ENCODE data around the gene ANKUB1. TPM values are rescaled to one million over a fixed set of nuclear protein-coding genes. Genes with fewer than 3 reads are reported as not detected.
A peak's percentile ranks its signal among the peaks of the same experiment; 100 is the strongest.

ANKUB1 gene
- total and polyA plus RNA-seq, 3 experiments from 2014 or later, result not detected

- Histone ChIP-seq H3K9me3 (ENCODE audit: low read length) (no peaks in the 10 kb centered on the region), H3K36me3 (ENCODE audit: insufficient read depth, low read length) (no peaks in the 10 kb centered on the region), H3K4me3 (ENCODE audit: low read length) (no peak overlapping the region), H3K27me3 (ENCODE audit: insufficient read depth, low read length, poor library complexity, severe bottlenecking) (no peaks in the 10 kb centered on the region), H3K4me1 (ENCODE audit: insufficient read depth, low read length) (peaks cover 37% of the 10 kb centered on the region), H3K27ac (ENCODE audit: low read depth, low read length) (no peak overlapping the region)
- ChIA-PET POLR2A (no interaction called here), CTCF (no interaction called here)
- peak overlapping the region in 4 of 7 donors; percentile 25 to 60 (median 42) for H3K4me3 Mint-ChIP-seq
- H3K9me3 Mint-ChIP-seq, result no peaks in the 10 kb centered on the region
- peaks cover 70 to 80% (median 75%) of the 10 kb centered on the region in 3 donors for H3K4me1 Mint-ChIP-seq
- H3K27me3 Mint-ChIP-seq, result peaks cover 0 to 3% of the 10 kb centered on the region in 2 donors
- H3K36me3 Mint-ChIP-seq, result peaks cover 0 to 14% (median 2%) of the 10 kb centered on the region in 3 donors
- DNase-seq, result no peak
- H3K27ac Mint-ChIP-seq, result no peak overlapping the region
Measured at GRCh38 chr3:149815728-149816127, 23.4 kb upstream of the ANKUB1 start.

- DNase-seq, result no peak
- Mint-ChIP-seq H3K27ac (no peak overlapping the region), H3K27me3 (peaks cover 0 to 3% of the 10 kb centered on the region in 2 donors), H3K4me1 (peaks cover 68 to 76% (median 71%) of the 10 kb centered on the region in 3 donors), H3K9me3 (no peaks in the 10 kb centered on the region), H3K36me3 (peaks cover 0 to 14% (median 2%) of the 10 kb centered on the region in 3 donors), H3K4me3 (peak overlapping the region; percentile 23 to 99 (median 99))
- Histone ChIP-seq H3K9me3 (ENCODE audit: low read length) (no peaks in the 10 kb centered on the region), H3K4me3 (ENCODE audit: low read length) (no peak overlapping the region), H3K36me3 (ENCODE audit: insufficient read depth, low read length) (no peaks in the 10 kb centered on the region), H3K4me1 (ENCODE audit: insufficient read depth, low read length) (peaks cover 37% of the 10 kb centered on the region), H3K27ac (ENCODE audit: low read depth, low read length) (no peak overlapping the region), H3K27me3 (ENCODE audit: insufficient read depth, low read length, poor library complexity, severe bottlenecking) (no peaks in the 10 kb centered on the region)
- POLR2A ChIA-PET, result no interaction called here
- CTCF ChIA-PET, result interaction anchor here (0.5 kb wide), 1 partner anchor 188 kb away, joined by 3 read pairs; no protein-coding TSS in a partner anchor
Measured at GRCh38 chr3:149815321-149815720, 23.0 kb upstream of the ANKUB1 start.

GRCh38 chr3:149813367-149814281 is 21.3 kb upstream of the ANKUB1 start:
- H3K4me3 Mint-ChIP-seq, result peak overlapping the region; percentile 97 to 100 (median 99)
- peaks cover 0 to 3% of the 10 kb centered on the region in 2 donors for H3K27me3 Mint-ChIP-seq
- peaks cover 0 to 14% (median 0%) of the 10 kb centered on the region in 3 donors for H3K36me3 Mint-ChIP-seq
- no peaks in the 10 kb centered on the region for H3K9me3 ChIP-seq (ENCODE audit: low read length)
- no peaks in the 10 kb centered on the region for H3K9me3 Mint-ChIP-seq
- ChIA-PET POLR2A (interaction anchor here (0.5 to 2.0 kb wide), 4 partner anchors 10 to 1434 kb away, joined by 3 to 14 read pairs (median 4); partner anchors contain the start of genes COMMD2 and TSC22D2), CTCF (interaction anchor here (0.9 to 2.0 kb wide), 2 partner anchors 42 to 61 kb away, joined by 3 to 10 read pairs; partner anchors contain the start of gene COMMD2)
- H3K4me1 ChIP-seq (ENCODE audit: insufficient read depth, low read length), result peaks cover 37% of the 10 kb centered on the region
- no peaks in the 10 kb centered on the region for H3K36me3 ChIP-seq (ENCODE audit: insufficient read depth, low read length)
- H3K27me3 ChIP-seq (ENCODE audit: insufficient read depth, low read length, poor library complexity, severe bottlenecking), result no peaks in the 10 kb centered on the region
- peaks cover 57 to 62% (median 57%) of the 10 kb centered on the region in 3 donors for H3K4me1 Mint-ChIP-seq
- peak overlapping the region; percentile 88 for H3K27ac ChIP-seq (ENCODE audit: low read depth, low read length)
- peak overlapping the region; percentile 96 for H3K4me3 ChIP-seq (ENCODE audit: low read length)
- peak overlapping the region; percentile 97 to 100 (median 99) for H3K27ac Mint-ChIP-seq
- DNase-seq, result peak in 2 of 5 donors; percentile 10 to 25

- peaks cover 0 to 14% (median 0%) of the 10 kb centered on the region in 3 donors for H3K36me3 Mint-ChIP-seq
- peak within 1 kb of the TSS; percentile 97 to 100 (median 99) for H3K4me3 Mint-ChIP-seq
- Histone ChIP-seq H3K27ac (ENCODE audit: low read depth, low read length) (peak within 1 kb of the TSS; percentile 88), H3K36me3 (ENCODE audit: insufficient read depth, low read length) (no peaks in the 10 kb centered on the region), H3K27me3 (ENCODE audit: insufficient read depth, low read length, poor library complexity, severe bottlenecking) (no peaks in the 10 kb centered on the region), H3K4me3 (ENCODE audit: low read length) (peak within 1 kb of the TSS; percentile 96), H3K4me1 (ENCODE audit: insufficient read depth, low read length) (peaks cover 37% of the 10 kb centered on the region), H3K9me3 (ENCODE audit: low read length) (no peaks in the 10 kb centered on the region)
- POLR2A ChIA-PET, result interaction anchor here (0.5 to 2.0 kb wide), 3 partner anchors 61 to 1435 kb away, joined by 3 to 14 read pairs (median 5); partner anchors contain the start of genes COMMD2 and TSC22D2
- H3K4me1 Mint-ChIP-seq, result peaks cover 52 to 54% (median 53%) of the 10 kb centered on the region in 3 donors
- H3K9me3 Mint-ChIP-seq, result no peaks in the 10 kb centered on the region
- peak; percentile 88 to 95 (median 90) for DNase-seq
- H3K27me3 Mint-ChIP-seq, result peaks cover 4 to 7% of the 10 kb centered on the region in 2 donors
- H3K27ac Mint-ChIP-seq, result peak within 1 kb of the TSS; percentile 97 to 100 (median 99)
- CTCF ChIA-PET, result interaction anchor here (0.9 to 2.0 kb wide), 2 partner anchors 41 to 60 kb away, joined by 3 to 10 read pairs; partner anchors contain the start of gene COMMD2
Measured at GRCh38 chr3:149812606-149813366, 20.4 kb upstream of the ANKUB1 start, which contains the start of gene RNF13. Gene RNF13, plus strand, starts transcription at chr3:149813215. Its CDS starts 32,812 bp downstream, at chr3:149846027.

- H3K4me1 ChIP-seq (ENCODE audit: insufficient read depth, low read length), result peaks cover 32% of the 10 kb centered on the region
- ChIA-PET POLR2A (interaction anchor here (2.0 kb wide), 1 partner anchor 60 kb away, joined by 14 read pairs; the partner anchor contains the start of gene COMMD2), CTCF (no interaction called here)
- Mint-ChIP-seq H3K36me3 (peaks cover 0 to 14% (median 0%) of the 10 kb centered on the region in 3 donors), H3K9me3 (no peaks in the 10 kb centered on the region), H3K4me3 (peak overlapping the region; percentile 97 to 100 (median 99)), H3K4me1 (peaks cover 46 to 48% (median 47%) of the 10 kb centered on the region in 3 donors), H3K27ac (peak overlapping the region; percentile 97 to 100 (median 99)), H3K27me3 (peaks cover 6 to 7% of the 10 kb centered on the region in 2 donors)
- no peaks in the 10 kb centered on the region for H3K36me3 ChIP-seq (ENCODE audit: insufficient read depth, low read length)
- no peaks in the 10 kb centered on the region for H3K27me3 ChIP-seq (ENCODE audit: insufficient read depth, low read length, poor library complexity, severe bottlenecking)
- peak overlapping the region; percentile 96 for H3K4me3 ChIP-seq (ENCODE audit: low read length)
- H3K27ac ChIP-seq (ENCODE audit: low read depth, low read length), result peak overlapping the region; percentile 88
- DNase-seq, result no peak
- H3K9me3 ChIP-seq (ENCODE audit: low read length), result no peaks in the 10 kb centered on the region
Measured at GRCh38 chr3:149812165-149812605, 19.8 kb upstream of the ANKUB1 start.

- H3K36me3 Mint-ChIP-seq, result peaks cover 0 to 14% (median 0%) of the 10 kb centered on the region in 3 donors
- CTCF ChIA-PET, result interaction anchor here (1.1 kb wide), 1 partner anchor 13 kb away, joined by 4 read pairs; no protein-coding TSS in a partner anchor
Measured at GRCh38 chr3:149810846-149811245, 18.5 kb upstream of the ANKUB1 start.

GRCh38 chr3:149809699-149810098 is 17.3 kb upstream of the ANKUB1 start:
- H3K27ac Mint-ChIP-seq, result no peak overlapping the region
- H3K4me3 Mint-ChIP-seq, result peak overlapping the region in 1 of 7 donors; percentile 34
- H3K27me3 Mint-ChIP-seq, result peaks cover 11 to 23% of the 10 kb centered on the region in 2 donors
- Histone ChIP-seq H3K4me3 (ENCODE audit: low read length) (no peak overlapping the region), H3K36me3 (ENCODE audit: insufficient read depth, low read length) (no peaks in the 10 kb centered on the region), H3K4me1 (ENCODE audit: insufficient read depth, low read length) (peaks cover 11% of the 10 kb centered on the region), H3K9me3 (ENCODE audit: low read length) (no peaks in the 10 kb centered on the region), H3K27me3 (ENCODE audit: insufficient read depth, low read length, poor library complexity, severe bottlenecking) (no peaks in the 10 kb centered on the region), H3K27ac (ENCODE audit: low read depth, low read length) (no peak overlapping the region)
- H3K4me1 Mint-ChIP-seq, result peaks cover 22 to 26% (median 23%) of the 10 kb centered on the region in 3 donors
- ChIA-PET POLR2A (no interaction called here), CTCF (interaction anchor here (2.0 to 2.6 kb wide), 4 partner anchors 13 to 241 kb away, joined by 6 to 17 read pairs (median 13); no protein-coding TSS in a partner anchor)
- DNase-seq, result no peak
- peaks cover 0 to 3% (median 0%) of the 10 kb centered on the region in 5 donors for H3K9me3 Mint-ChIP-seq
- H3K36me3 Mint-ChIP-seq, result peaks cover 0 to 14% (median 0%) of the 10 kb centered on the region in 3 donors

More at GRCh38 chr3:149810846-149811245, 18.5 kb upstream of the ANKUB1 start:
- Mint-ChIP-seq H3K27ac (no peak overlapping the region), H3K27me3 (peaks cover 9 to 17% of the 10 kb centered on the region in 2 donors), H3K9me3 (peaks cover 0 to 3% (median 0%) of the 10 kb centered on the region in 5 donors), H3K4me1 (peaks cover 33 to 38% (median 34%) of the 10 kb centered on the region in 3 donors), H3K4me3 (no peak overlapping the region)
- Histone ChIP-seq H3K9me3 (ENCODE audit: low read length) (no peaks in the 10 kb centered on the region), H3K36me3 (ENCODE audit: insufficient read depth, low read length) (no peaks in the 10 kb centered on the region), H3K4me1 (ENCODE audit: insufficient read depth, low read length) (peaks cover 21% of the 10 kb centered on the region), H3K27me3 (ENCODE audit: insufficient read depth, low read length, poor library complexity, severe bottlenecking) (no peaks in the 10 kb centered on the region), H3K4me3 (ENCODE audit: low read length) (no peak overlapping the region), H3K27ac (ENCODE audit: low read depth, low read length) (no peak overlapping the region)
- DNase-seq, result no peak
- POLR2A ChIA-PET, result no interaction called here
